Fibroblast of skin of left biceps (primary cell): Measurements from ENCODE around the gene HEATR1.

ENCODE experiments used
- DNase-seq, 2 experiments: peaks; one replicate each; pipeline ENCODE4 v3.0.0-alpha.2; 2013; ENCODE audit warnings: low read depth in 2 of 2

The HEATR1 gene

DNA sequence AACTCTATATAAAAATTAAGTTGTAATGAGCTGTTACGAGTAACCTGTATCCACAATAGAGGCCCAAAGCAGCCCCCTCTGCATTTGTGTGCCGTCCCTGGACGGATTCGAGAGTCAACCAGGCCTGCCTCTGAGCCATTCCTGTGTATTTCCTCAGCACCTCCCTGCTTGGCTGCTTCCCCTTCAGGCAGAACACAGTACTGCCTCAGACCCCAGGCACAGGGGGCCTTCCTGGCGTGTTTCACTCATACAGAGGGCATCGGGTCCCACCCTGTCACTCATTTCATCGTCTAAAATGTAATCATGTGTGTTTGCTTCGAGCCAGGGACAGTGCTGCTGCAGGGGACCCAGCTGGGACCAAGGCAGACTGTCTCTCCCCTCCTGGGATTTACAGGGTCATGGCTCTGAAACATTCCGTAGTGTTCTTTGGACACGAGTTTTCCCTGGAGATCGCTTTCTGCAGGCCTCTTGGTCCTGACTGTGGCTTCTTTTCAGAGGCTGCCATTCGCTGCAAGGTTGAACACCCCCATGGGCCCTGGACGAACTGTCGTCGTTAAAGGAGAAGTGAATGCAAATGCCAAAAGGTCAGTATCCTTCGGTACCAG, 61.1 kb downstream of the HEATR1 start:
- DNase-seq, result no peak

DNA sequence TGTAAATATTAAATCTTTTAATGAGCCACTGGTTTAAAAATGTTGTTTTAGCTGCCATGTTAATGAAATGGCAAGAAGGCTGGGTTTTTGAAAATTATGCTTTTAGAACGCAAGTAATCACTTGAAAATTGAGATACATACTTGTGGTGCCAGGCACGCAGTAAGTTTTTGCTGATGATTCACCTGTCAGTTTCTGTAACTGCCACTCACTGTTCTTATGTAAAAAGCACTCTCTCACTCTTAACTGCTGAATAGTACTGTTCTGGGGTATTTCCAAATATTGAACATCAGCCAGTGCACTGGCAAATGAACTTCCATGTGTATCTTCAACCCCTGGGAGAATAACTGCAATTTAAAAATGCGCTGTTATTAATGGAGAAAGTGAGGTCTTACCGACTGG, 62.6 kb downstream of the HEATR1 start:
- DNase-seq, result no peak

DNA sequence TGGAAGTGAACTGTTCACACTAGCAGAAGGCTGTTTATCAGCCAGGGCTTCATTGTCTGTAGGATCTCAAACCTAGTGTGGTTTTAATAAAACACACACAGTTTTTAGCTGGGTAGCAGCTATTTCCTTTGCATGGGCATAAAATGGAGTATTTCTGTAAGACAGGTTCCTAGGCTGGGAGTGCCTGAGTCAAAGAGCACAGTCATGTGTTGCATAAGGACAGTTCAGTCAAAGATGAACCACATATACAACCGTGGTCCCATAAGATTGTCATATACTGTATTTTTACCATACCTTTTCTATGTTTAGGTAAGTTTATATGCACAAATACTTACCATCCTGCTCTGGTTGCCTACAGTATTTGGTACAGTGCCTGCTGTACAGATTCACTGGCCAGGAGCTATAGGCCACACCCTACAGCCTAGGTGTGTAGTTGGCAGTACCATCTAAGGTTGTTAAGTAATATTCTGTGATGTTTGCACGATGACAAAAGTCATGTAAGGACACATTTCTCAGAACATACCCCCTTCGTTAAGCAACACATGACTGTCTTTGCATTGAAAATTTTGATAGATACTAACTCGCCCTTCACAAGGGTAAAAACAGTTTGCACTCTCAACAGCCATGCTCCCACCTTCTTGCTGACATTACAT, 63.4 kb downstream of the HEATR1 start:
- DNase-seq, result no peak

DNA sequence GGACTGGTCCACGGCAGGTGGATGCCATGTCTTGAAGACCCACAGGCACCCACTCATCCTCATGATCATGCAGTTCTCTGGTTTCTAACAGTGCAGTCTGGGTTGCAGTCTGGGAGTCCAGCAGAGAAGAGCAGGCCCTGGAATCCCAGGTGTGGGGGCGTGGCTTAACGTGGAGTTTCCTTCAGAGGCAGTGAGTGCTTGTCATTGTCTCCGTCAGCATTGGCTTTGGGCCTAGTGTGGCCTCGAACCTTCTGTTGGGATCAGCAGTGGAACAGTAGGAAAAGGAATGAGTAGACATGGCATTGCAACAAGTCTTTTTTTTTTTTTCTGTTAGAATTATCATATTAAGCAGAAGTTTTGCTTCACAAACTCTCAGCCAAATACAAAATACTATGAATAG, 67.8 kb downstream of the HEATR1 start:
- no peak for DNase-seq

DNA sequence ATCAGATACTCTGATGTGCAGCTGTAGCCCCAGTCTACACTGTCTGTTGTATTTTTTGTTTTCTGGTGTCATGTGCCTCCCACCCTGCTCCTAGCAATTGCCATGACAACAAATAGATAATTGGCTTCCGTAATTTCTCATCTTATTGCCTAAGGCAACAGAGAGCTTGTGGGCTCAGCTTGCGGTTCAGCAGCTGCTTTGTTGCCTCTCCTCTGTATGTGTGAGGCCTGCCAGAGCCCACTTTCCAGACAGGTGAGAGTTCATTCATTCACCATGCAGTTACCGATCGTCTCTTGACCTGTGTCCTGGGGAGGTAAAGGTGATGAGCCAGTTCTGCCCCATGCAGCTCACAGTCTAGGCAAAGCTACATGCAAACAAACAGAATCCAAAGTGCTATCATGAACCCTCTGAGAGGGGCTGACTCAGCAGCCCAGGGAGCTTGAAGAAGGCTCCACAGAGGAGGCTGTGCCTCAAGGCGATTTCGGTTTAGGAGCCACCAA, 68.6 kb downstream of the HEATR1 start:
- DNase-seq, result no peak

DNA sequence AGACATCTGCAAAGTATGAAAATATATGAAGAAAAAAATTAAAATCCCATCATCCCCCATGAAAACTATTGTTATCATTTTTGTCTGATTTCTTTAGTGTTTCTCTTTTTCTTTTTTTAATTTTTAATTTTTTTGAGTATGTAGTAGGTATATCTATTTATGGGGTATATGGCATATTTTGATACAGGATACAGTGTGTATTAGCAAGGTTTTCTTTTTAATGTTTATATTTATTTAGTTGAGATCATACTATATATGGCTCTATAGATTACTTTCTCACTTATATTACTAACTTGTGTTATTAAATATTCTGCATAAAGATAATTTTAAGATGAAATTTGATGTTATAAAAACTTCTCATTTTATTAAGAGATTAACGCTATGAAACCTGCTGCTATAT, 69.1 kb downstream of the HEATR1 start:
- DNase-seq, result no peak

DNA sequence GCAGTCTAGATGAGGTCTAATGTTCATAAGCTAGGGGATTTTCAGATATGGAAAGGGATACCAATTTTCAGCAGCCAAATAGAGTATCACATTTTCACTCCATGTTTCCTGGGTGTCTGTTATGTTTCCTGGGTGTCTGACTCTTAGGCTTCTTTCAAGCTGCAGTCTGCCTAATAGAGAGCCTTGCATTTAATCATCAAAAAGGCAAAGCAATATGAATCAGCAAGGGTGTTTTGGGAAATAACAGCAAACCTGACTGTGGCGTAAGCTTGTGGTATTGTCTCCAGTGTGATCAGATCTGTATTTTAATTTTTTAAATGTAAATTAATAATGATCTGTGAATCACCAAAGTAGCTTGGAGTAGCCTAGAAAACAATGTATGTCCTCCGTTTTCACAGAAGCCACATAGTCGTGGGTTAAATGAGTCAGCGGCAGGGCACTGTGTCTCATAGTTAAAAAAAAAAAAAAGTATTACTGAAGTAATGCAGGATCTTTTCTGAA, 70.1 kb downstream of the HEATR1 start:
- DNase-seq, result no peak

DNA sequence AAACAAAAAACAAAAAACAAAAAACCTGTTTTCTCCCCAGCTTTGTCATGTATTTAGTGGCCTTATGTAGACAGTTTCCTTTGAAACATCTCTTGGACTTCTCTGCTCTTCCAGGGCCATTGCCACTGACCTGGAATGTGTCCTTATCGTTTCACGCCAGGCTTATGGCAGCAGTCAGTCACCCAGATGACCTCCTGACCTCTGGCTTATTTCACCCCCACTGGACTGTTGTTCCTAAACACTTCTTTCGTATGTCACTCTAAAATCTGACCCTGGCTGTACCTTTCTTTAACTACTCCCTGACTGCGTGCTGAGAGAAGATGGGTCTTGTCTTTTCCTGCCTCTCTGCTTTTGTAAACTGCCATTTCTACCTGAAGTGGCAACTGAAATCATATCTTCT, 71.5 kb downstream of the HEATR1 start:
- DNase-seq, result no peak

DNA sequence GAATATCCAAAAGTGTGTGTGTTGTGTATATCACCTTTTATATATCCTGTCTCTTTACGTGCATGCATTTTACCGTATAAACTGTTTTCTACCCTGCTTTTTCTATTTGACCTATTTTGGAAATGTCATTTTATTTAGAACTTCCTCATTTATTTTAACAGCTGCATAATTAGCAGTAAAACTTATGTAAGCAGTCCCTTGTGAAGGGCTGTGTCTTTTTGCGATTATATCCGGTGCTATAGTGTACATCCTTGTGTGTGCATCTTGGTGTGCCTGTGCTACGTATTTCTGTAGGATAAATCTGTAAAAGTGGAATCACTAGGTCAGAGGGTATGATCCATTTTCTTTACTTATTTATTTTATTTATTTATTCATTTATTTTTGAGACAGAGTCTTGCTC, 73.4 kb downstream of the HEATR1 start:
- no peak for DNase-seq

DNA sequence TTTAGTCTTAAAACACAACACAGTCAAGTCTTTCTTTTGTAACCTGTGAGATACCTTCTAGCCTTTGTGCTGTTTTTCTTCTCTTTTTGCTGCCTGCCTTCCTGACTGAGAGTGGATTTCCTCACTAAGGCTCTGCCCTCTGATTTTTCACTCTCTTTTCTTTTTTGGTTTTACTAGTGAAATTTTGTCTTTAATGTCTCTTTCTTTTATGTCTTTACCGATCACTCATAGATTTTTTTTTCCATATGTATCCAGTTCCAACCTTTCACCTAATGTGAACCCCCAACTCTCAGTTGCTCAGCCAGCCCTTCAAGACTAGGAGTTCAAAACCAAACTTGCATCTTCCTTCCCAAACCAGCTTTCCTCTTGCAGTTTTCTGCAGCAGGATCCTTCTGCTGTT, 74.0 kb downstream of the HEATR1 start:
- DNase-seq, result no peak

DNA sequence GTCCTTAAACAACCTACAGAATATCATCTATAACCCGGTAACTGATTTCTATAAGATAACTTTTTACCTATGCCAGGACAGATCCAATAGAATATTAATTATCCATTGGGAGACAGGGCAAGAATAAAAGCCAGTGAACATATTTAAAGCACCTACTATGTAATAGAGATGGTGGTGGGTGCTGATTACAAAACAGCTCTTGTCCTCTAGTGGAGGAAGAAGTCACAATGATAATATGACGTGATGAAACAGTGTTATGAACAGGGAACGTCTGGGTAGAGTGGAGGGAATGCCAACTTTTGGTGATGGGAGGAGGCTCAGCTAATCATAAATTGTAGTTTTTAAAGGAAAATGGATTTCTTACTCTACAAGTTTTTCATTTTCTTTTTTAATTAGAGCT, 78.2 kb downstream of the HEATR1 start:
- DNase-seq, result no peak

DNA sequence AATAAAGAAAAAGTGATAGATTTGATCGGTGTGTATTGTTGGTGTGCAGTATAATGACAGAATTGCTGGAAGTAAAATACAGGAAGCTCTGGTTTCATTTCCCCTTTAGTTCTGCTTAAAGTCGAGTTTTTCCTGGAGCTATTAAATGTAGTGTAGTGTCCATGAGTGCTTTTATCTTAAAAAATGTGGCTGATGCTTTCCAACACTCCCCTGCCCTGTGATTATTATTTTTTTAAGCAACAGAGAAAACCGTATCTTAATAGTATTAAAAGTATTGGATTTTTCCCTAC, 79.5 kb downstream of the HEATR1 start:
- no peak for DNase-seq

DNA sequence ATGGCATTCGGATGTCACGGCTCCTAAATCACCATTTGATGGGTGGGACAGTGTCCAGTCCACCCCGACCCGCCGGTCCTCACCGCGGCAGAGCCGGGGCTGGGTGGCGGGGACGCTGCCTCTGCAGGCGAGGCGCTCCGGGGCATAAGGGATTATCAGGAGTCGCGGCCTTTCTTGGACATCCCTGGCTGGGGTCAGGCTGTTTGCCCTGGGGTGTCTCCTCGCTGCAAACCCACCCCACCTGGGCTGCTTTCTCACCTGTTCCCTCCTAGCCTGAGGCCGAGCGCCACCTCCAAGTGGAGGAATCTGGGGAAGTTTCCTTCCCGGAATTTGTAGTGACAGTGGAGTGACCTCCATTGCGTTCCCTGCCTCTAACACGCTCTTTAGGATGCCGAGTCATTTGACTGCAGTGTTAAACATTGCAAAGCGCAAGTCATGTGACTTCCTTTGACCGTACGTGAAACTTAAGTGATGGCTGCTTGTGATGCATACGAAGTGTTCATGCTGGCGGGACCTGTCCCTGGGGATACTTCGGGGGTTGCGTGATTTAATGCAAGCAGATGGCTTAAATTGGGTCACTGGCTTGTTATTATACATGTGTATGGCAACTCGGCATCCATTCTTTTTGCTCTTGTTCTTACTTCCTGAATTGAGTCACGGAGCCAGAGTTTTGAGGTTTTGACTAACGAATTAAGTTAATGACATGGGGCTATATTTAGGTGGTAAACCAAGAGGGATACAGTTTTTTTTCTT, 80.0 kb downstream of the HEATR1 start:
- peak; percentile 68 to 70 for DNase-seq

DNA sequence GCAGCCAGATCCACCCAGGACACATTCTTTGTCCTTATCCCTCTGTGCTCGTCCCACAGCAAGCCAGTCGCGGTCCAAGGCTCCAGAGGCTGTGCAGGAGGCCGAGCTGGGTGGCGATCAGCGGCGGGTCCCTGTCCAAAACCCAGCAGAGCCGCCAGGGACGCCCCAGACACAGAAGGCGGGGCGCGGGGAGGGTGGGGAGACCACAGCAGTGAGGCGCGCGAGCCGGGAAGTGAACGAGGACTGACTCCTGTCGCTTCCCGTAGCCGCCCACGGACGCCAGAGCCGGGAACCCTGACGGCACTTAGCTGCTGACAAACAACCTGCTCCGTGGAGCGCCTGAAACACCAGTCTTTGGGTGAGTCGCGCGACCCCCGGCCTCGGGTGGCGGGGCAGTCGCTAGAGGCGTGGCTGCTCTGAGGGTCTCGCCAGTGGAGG, 80.6 kb downstream of the HEATR1 start, which contains the start of gene LGALS8:
Gene LGALS8 (plus strand): TSS at position 279 of the 438 bp plus-strand sequence. CDS start 2,089 bp downstream, outside the sequence.
- peak; percentile 48 to 55 for DNase-seq

DNA sequence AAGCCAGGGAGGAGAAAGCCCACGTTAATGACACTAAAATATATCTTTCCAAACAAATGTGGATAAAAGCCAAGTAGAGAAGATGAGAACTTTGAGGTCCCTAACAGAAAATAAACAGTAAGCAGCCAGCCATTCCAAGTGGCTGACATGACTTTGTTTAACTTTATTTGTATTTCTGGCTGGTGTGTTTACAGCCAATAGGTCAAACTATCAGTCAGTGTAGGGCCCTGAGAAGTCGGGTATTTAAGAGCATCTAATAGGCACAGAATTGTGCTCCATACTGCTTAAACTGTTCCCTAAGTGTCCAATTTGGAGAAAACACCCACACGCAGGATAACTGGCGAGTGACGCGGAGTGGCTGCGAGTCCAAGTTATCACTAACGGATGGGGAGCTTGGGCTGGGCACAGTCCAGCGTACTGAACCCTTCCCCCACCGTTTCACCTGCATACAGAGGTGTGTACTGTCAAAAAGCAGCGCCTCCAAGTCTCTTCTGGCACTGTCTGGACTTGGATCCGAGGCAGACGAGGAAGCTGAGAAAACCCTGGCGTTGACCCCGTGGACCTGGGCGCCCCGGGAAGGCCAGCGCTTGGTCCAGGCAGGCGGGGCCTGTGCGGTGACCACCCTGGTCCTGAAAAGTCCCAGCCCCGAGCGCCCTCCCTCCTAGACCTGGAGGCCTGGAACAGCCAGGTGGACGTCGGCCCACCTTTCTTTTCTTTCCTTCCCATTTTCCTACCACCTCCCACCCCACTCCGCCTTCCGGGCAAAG, 81.2 kb downstream of the HEATR1 start:
- no peak for DNase-seq

DNA sequence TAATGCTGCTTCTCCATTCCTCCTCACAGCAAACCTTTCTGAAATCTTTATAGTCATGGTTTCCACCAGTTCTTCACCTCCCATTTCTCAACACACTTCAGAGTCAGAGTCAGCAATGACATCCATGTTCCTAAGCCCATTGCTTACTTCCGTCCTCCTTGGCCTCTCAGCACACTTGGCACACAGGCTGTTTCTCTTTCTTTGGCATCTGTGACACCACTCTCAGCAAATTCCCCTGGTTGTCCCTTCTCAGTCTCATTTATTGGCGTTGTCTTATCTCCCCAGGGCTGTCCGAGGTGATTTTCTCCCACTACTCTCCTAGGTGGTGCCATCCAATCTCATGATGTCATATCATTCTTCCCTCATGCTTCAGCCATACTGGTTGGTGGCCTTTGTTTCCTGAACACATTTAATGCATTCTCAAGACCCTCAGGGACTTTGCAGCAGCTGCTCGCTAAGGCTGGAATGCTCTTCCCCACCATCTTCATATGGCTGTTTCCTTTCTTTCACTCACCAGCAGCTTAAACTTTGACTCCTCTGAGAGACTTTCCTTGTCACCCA, 83.8 kb downstream of the HEATR1 start:
- no peak for DNase-seq

DNA sequence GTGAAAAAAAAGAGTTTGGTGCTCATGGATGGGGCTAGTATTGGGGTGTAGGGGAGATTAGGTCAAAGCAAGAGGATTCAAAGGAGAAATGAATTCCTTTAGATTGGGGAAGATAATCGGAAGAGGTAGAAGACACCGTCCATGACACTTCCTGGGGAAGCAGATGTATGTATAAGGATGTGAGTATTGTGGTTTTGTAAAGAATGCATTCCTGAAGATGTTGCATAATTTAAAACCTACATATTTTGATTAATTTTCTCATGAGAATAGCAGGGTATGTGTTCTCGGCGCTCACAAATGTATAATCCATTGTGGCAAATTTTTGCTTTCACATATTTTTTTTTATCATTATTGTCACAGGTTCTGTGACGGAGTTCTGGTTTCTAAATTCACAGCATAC, 86.0 kb downstream of the HEATR1 start:
- no peak for DNase-seq

DNA sequence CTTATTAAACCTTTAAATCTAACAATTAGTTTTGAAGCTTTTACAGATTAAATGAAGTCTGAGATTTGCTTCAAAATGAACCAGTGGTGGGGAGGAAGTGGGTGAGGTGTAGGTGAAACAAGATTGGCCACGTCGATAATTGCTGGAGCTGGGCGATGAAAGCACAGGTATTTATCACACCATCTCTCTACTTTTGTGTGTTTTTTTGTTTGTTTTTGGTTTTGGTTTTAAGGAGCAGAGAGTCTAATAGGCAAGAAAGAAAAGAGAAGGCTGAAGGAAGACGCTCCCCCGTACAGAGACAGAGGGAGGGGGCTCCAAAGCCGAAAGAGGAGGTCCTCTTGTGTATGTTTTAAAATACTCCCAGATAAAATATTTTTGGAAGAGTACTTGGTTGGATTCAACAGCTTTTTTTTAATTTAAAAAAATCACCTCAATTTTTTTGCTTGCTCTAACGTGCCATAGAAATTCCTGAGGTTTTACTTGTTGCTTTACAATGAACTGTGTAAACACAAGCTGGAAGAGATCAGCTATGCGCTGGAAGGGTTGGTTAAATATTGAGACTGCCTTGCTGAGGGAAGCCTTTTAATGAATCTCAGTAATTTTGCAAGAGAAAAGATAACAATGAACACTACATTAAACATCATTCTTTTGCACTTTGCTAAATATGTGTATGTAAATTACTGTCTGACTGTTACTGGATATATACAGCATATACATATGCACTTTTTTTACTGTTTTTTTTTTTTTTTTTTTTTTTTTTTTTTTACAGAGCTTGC, 87.2 kb downstream of the HEATR1 start:
- DNase-seq, result peak in 1 of 2 experiments; percentile 53

DNA sequence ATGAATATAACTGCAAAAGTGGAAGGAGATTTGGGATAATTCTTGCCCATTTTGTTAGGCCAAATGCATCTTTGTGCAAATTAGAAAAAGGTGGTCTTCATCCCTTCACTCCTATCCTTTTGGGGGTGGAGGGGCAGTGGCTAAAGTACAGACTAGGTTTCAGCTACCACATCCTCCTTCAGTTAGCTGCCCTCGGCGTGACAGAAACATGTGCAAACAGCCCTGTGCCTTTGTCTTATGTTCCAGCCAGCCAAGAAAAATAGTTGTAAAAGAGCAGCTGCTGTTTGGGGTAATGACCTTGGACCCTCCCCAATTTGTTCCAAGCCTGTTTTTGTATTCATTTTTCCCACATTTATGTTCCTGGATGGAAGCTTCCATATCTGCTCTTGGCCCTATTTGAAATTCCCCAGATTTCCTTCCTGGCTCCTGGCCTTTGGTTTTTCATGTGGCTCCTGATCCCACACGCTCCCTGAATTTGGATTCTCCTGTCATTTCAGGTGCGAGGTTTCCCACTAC, 88.8 kb downstream of the HEATR1 start:
- no peak for DNase-seq

DNA sequence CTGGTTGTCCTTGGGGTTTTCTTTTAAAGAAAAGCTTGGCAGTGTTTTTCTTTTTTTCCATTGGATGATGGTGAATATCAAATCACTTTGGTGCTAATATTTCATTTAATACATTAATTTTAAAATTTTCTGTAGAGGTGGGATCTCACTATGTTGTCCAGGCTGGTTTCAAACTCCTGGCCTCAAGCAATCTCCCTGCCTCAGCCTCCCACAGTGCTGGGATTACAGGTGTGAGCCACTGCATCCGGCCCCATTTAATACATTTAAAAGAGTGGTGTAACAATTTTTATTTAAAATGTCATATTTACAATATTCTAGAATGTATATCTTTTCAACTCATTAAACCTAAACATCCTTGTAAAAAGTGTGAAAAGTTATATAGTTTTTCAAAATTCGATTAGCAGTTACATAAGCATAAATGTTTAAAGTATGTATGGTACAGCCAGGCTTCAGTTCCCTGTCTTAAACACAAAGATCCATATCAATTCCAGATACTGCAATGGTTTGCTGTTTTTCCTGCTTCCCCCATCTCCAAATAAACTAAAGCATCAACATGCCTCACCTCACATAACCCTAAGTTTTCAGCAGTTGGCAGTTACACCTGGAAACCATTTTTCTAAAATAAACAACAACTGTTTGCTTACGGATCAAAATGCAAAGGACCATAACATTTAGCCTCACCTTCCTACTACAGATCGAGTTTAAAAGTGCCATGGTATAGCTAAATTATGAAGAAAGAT, 89.4 kb downstream of the HEATR1 start:
- no peak for DNase-seq
